Calu3 (cell line): ENCODE results near the gene CRELD2. TPM values are rescaled to one million over a fixed set of nuclear protein-coding genes. Genes with fewer than 3 reads are reported as not detected.
A peak's percentile ranks its signal among the peaks of the same experiment; 100 is the strongest.

Experiments used
- BruUV-seq: library from RNA; stranded (reverse); fragments of 400-500 nt; replicated peaks from 2 replicates; lab custom pipeline; 2021; lab: Mats Ljungman, UMichigan
- CTCF ChIA-PET: fragments of 300-600 bp; sonication (Branson Sonifier 250); formaldehyde crosslinking; loops from one replicate; lab custom pipeline; 2022; ENCODE audit warnings: antibody characterized with exemption; lab: Charles Lee
- DNase-seq: peaks from one replicate; pipeline ENCODE4 v3.0.0; 2022
- H3K27ac Mint-ChIP-seq: one replicate; pipeline ENCODE4 v1.8.0; 2022; ENCODE audit warnings: mixed read lengths; ENCODE audit not compliant: unreplicated experiment
- H3K27me3 Mint-ChIP-seq: one replicate; pipeline ENCODE4 v1.8.0; 2022; ENCODE audit warnings: mixed read lengths; ENCODE audit not compliant: unreplicated experiment
- H3K36me3 Mint-ChIP-seq: one replicate; pipeline ENCODE4 v1.8.0; 2022; ENCODE audit warnings: mild to moderate bottlenecking, moderate library complexity, mixed read lengths; ENCODE audit not compliant: insufficient read depth, unreplicated experiment
- H3K4me1 Mint-ChIP-seq: one replicate; pipeline ENCODE4 v1.8.0; 2022; ENCODE audit warnings: mild to moderate bottlenecking, low read depth, mixed read lengths; ENCODE audit not compliant: unreplicated experiment
- H3K4me3 Mint-ChIP-seq: one replicate; pipeline ENCODE4 v1.8.0; 2022; ENCODE audit warnings: mild to moderate bottlenecking, low read depth, moderate library complexity, mixed read lengths; ENCODE audit not compliant: unreplicated experiment
- H3K9me3 Mint-ChIP-seq: one replicate; pipeline ENCODE4 v1.8.0; 2022; ENCODE audit warnings: low read depth, mixed read lengths; ENCODE audit not compliant: unreplicated experiment
- CTCF ChIP-seq: fragments of 200-600 bp; IDR thresholded peaks from one replicate; pipeline ENCODE4 v1.8.0; 2022; ENCODE audit warnings: antibody characterized with exemption; ENCODE audit not compliant: unreplicated experiment
- intact Hi-C: fragments of 100-400 bp; cut with micrococcal nuclease; formaldehyde crosslinking; loops from one replicate; pipeline ENCODE4 v1.10.0; 2022; ENCODE audit not compliant: unreplicated experiment
- total RNA-seq: library from RNA; stranded (reverse); gene quantifications from 2 replicates; pipeline ENCODE4 v1.2.3, GENCODE V29; 2022

CRELD2 gene
- total RNA-seq, 1 experiment from 2014 or later, result 64.6 TPM

GRCh38 chr22:49929211-49929979 lies 11.0 kb downstream of the CRELD2 start:
- intact Hi-C loops, result no loop called here
- CTCF ChIA-PET, result interaction anchor here (1.7 to 2.8 kb wide), 5 partner anchors 23 to 101 kb away, joined by 8 to 46 read pairs (median 16); no protein-coding TSS in a partner anchor
- H3K27ac Mint-ChIP-seq, result no peak overlapping the region
- no peaks in the 10 kb centered on the region for H3K9me3 Mint-ChIP-seq
- no peak overlapping the region for H3K4me3 Mint-ChIP-seq
- H3K36me3 Mint-ChIP-seq, result peaks cover 46% of the 10 kb centered on the region
- BruUV-seq, result no TSS peak
- peak; percentile 92 for TF ChIP-seq CTCF
- peak; percentile 89 for DNase-seq
- H3K27me3 Mint-ChIP-seq, result no peaks in the 10 kb centered on the region
- peaks cover 27% of the 10 kb centered on the region for H3K4me1 Mint-ChIP-seq

GRCh38 chr22:49929994-49930575 lies 11.7 kb downstream of the CRELD2 start:
- no peaks in the 10 kb centered on the region for H3K9me3 Mint-ChIP-seq
- intact Hi-C loops, result loop anchor here (5.0 to 10.0 kb wide), 3 partner anchors 62 to 215 kb away; partner anchors contain the start of gene IL17REL
- CTCF ChIA-PET, result interaction anchor here (1.0 to 2.8 kb wide), 12 partner anchors 19 to 219 kb away, joined by 3 to 46 read pairs (median 10); no protein-coding TSS in a partner anchor
- H3K4me1 Mint-ChIP-seq, result peaks cover 27% of the 10 kb centered on the region
- no peak for TF ChIP-seq CTCF
- H3K27me3 Mint-ChIP-seq, result no peaks in the 10 kb centered on the region
- DNase-seq, result no peak
- H3K36me3 Mint-ChIP-seq, result peaks cover 40% of the 10 kb centered on the region
- no peak overlapping the region for H3K27ac Mint-ChIP-seq
- BruUV-seq, result no TSS peak
- H3K4me3 Mint-ChIP-seq, result no peak overlapping the region

- TSS peak; percentile 30 for BruUV-seq
- peak; percentile 81 for TF ChIP-seq CTCF
- Mint-ChIP-seq H3K27ac (peak overlapping the region; percentile 43), H3K27me3 (no peaks in the 10 kb centered on the region), H3K4me3 (no peak overlapping the region), H3K4me1 (peaks cover 27% of the 10 kb centered on the region), H3K36me3 (peaks cover 35% of the 10 kb centered on the region), H3K9me3 (no peaks in the 10 kb centered on the region)
- CTCF ChIA-PET, result interaction anchor here (0.8 to 2.8 kb wide), 14 partner anchors 18 to 218 kb away, joined by 3 to 46 read pairs (median 7); partner anchors contain the start of gene IL17REL
- intact Hi-C loops, result loop anchor here (1.0 to 10.0 kb wide), 5 partner anchors 31 to 214 kb away; partner anchors contain the start of gene IL17REL
- DNase-seq, result peak; percentile 91
Measured at GRCh38 chr22:49930596-49931412, 12.4 kb downstream of the CRELD2 start.
